Right renal pelvis (tissue), 4 donors: ENCODE data around the gene PLCB4. TPM values are rescaled to one million over a fixed set of nuclear protein-coding genes. Genes with fewer than 3 reads are reported as not detected.

Experiments
- DNase-seq, 4 donors: peaks; one replicate each; pipeline ENCODE4 v3.0.0-alpha.2; 2013; ENCODE audit warnings: low read depth in 4 of 4, low spot score in 3 of 4, missing footprints in 1 of 4
- polyA plus RNA-seq, 4 donors: library from polyadenylated mRNA; unstranded; fragments of 120-200 nt; gene quantifications; one replicate each; pipeline ENCODE4 v1.2.1, GENCODE V29; 2013; ENCODE audit not compliant: insufficient read length in 4 of 4

PLCB4 gene
- polyA plus RNA-seq, 4 donors: 12.2 to 15.1 (median 14.0) TPM

- no peak for DNase-seq
Measured at GRCh38 chr20:9415426-9415825, 346.5 kb downstream of the PLCB4 start.

GRCh38 chr20:9416421-9416820, 347.5 kb downstream of the PLCB4 start:
- no peak for DNase-seq

- no peak for DNase-seq
Measured at GRCh38 chr20:9417665-9418064, 348.8 kb downstream of the PLCB4 start.

GRCh38 chr20:9422321-9423057, 353.6 kb downstream of the PLCB4 start:
- DNase-seq: no peak

- DNase-seq: no peak
Measured at GRCh38 chr20:9424551-9424950, 355.7 kb downstream of the PLCB4 start.

GRCh38 chr20:9427430-9428291, 358.8 kb downstream of the PLCB4 start:
- no peak for DNase-seq

GRCh38 chr20:9428292-9428607, 359.4 kb downstream of the PLCB4 start:
- DNase-seq: no peak

- DNase-seq: no peak
Measured at GRCh38 chr20:9439806-9440205, 370.9 kb downstream of the PLCB4 start.

- no peak for DNase-seq
Measured at GRCh38 chr20:9440892-9441291, 372.0 kb downstream of the PLCB4 start.

GRCh38 chr20:9441948-9442347, 373.1 kb downstream of the PLCB4 start:
- DNase-seq: no peak

- no peak for DNase-seq
Measured at GRCh38 chr20:9442858-9443257, 374.0 kb downstream of the PLCB4 start.

- no peak for DNase-seq
Measured at GRCh38 chr20:9444921-9445320, 376.0 kb downstream of the PLCB4 start.

- DNase-seq: no peak
Measured at GRCh38 chr20:9447182-9447581, 378.3 kb downstream of the PLCB4 start.

- DNase-seq: no peak
Measured at GRCh38 chr20:9453201-9453600, 384.3 kb downstream of the PLCB4 start.

GRCh38 chr20:9454791-9455190, 385.9 kb downstream of the PLCB4 start:
- no peak for DNase-seq

- no peak for DNase-seq
Measured at GRCh38 chr20:9457136-9457535, 388.2 kb downstream of the PLCB4 start.

- DNase-seq: no peak
Measured at GRCh38 chr20:9458138-9458796, 389.4 kb downstream of the PLCB4 start.

- no peak for DNase-seq
Measured at GRCh38 chr20:9460518-9460917, 391.6 kb downstream of the PLCB4 start.

GRCh38 chr20:9467995-9468394, 399.1 kb downstream of the PLCB4 start:
- DNase-seq: no peak

GRCh38 chr20:9474835-9475415, 406.0 kb downstream of the PLCB4 start:
- DNase-seq: no peak

- no peak for DNase-seq
Measured at GRCh38 chr20:9475456-9475855, 406.6 kb downstream of the PLCB4 start.
